Urinary bladder (tissue), 4 donors: Measurements from ENCODE around the gene PSD4. TPM values are rescaled to one million over a fixed set of nuclear protein-coding genes. Genes with fewer than 3 reads are reported as not detected.
"Not testable (repeated sequence)": the region's sequence is repeated elsewhere in the genome, so short reads cannot be mapped to it uniquely, and the experiment has no call there.

ENCODE experiments used
- DNase-seq: peaks from one replicate; pipeline ENCODE4 v3.0.0-alpha.2; 2015; ENCODE audit errors: extremely low spot score
- H3K27ac ChIP-seq: one replicate; pipeline ENCODE4 v1.5.1; 2013; ENCODE audit warnings: low read depth, mild to moderate bottlenecking, moderate library complexity
- H3K36me3 ChIP-seq: one replicate; pipeline ENCODE4 v1.6.1; 2013; ENCODE audit warnings: mild to moderate bottlenecking, moderate library complexity; ENCODE audit not compliant: insufficient read depth
- H3K4me1 ChIP-seq: one replicate; pipeline ENCODE4 v1.6.1; 2013; ENCODE audit warnings: mild to moderate bottlenecking, moderate library complexity; ENCODE audit not compliant: insufficient read depth
- H3K4me3 ChIP-seq: one replicate; pipeline ENCODE4 v1.5.1; 2013; ENCODE audit warnings: low read depth, low read length
- WGBS: extraction: QIAGEN DNeasy Blood & Tissue Kit; methylation state at CpG from one replicate; pipeline ENCODE4 v1.1.7; 2013; 5-methylcytosine and 5-hydroxymethylcytosine counted together
- polyA plus RNA-seq: library from polyadenylated mRNA; stranded (reverse); fragments of 200-250 nt; gene quantifications from one replicate; pipeline ENCODE4 v1.2.3, GENCODE V29; 2013
- total RNA-seq: library from RNA; depleted of rRNA; stranded (reverse); fragments of >200 nt; gene quantifications from one replicate; pipeline ENCODE4 v1.2.3, GENCODE V29; 2014
- donor health status: healthy with polysubstance abuse.
- donor health status: healthy.

PSD4 gene
- total and polyA plus RNA-seq, 2 donors: 6.3 to 9.7 TPM

- H3K4me1 ChIP-seq: no peaks in the 10 kb centered on the region
- no peaks in the 10 kb centered on the region for H3K36me3 ChIP-seq
- H3K27ac ChIP-seq: no peak overlapping the region
- no peak for DNase-seq
- WGBS: 64% methylated on average over 3 of the region's 3 CpGs
- H3K4me3 ChIP-seq: no peak overlapping the region
Observed at GRCh38 chr2:113228991-113229716, 55.4 kb downstream of the PSD4 start.

GRCh38 chr2:113229795-113230194 is 56.0 kb downstream of the PSD4 start:
- Histone ChIP-seq H3K36me3 (no peaks in the 10 kb centered on the region), H3K4me3 (no peak overlapping the region), H3K4me1 (no peaks in the 10 kb centered on the region), H3K27ac (no peak overlapping the region)
- 83% methylated on average over 3 of the region's 3 CpGs for WGBS
- no peak for DNase-seq

GRCh38 chr2:113230531-113230930 is 56.8 kb downstream of the PSD4 start:
- DNase-seq: no peak
- no peaks in the 10 kb centered on the region for H3K4me1 ChIP-seq
- 64% methylated on average over 6 of the region's 6 CpGs for WGBS
- H3K27ac ChIP-seq: no peak overlapping the region
- no peak overlapping the region for H3K4me3 ChIP-seq
- H3K36me3 ChIP-seq: no peaks in the 10 kb centered on the region

- no peak for DNase-seq
- no peak overlapping the region for H3K4me3 ChIP-seq
- 30% methylated on average over 3 of the region's 3 CpGs for WGBS
- no peaks in the 10 kb centered on the region for H3K36me3 ChIP-seq
- H3K4me1 ChIP-seq: no peaks in the 10 kb centered on the region
- no peak overlapping the region for H3K27ac ChIP-seq
Observed at GRCh38 chr2:113231064-113231463, 57.3 kb downstream of the PSD4 start.

- H3K4me3 ChIP-seq: no peak overlapping the region
- WGBS: 92% methylated on average over 3 of the region's 3 CpGs
- no peak overlapping the region for H3K27ac ChIP-seq
- H3K4me1 ChIP-seq: no peaks in the 10 kb centered on the region
- no peaks in the 10 kb centered on the region for H3K36me3 ChIP-seq
- no peak for DNase-seq
Observed at GRCh38 chr2:113232123-113232522, 58.4 kb downstream of the PSD4 start.

GRCh38 chr2:113232740-113233139 is 59.0 kb downstream of the PSD4 start:
- Histone ChIP-seq H3K4me1 (no peaks in the 10 kb centered on the region), H3K27ac (no peak overlapping the region), H3K4me3 (no peak overlapping the region), H3K36me3 (no peaks in the 10 kb centered on the region)
- WGBS: 86% methylated on average over 6 of the region's 6 CpGs
- no peak for DNase-seq

GRCh38 chr2:113233593-113234550 is 60.1 kb downstream of the PSD4 start:
- H3K27ac ChIP-seq: no peak overlapping the region
- no peaks in the 10 kb centered on the region for H3K4me1 ChIP-seq
- no peaks in the 10 kb centered on the region for H3K36me3 ChIP-seq
- DNase-seq: no peak
- H3K4me3 ChIP-seq: no peak overlapping the region
- 91% methylated on average over 9 of the region's 9 CpGs for WGBS

- no peaks in the 10 kb centered on the region for H3K36me3 ChIP-seq
- no peak overlapping the region for H3K27ac ChIP-seq
- H3K4me1 ChIP-seq: no peaks in the 10 kb centered on the region
- no peak for DNase-seq
- no peak overlapping the region for H3K4me3 ChIP-seq
- 88% methylated on average over 16 of the region's 16 CpGs for WGBS
Observed at GRCh38 chr2:113234721-113235346, 61.1 kb downstream of the PSD4 start.

- H3K4me1 ChIP-seq, DNase-seq, H3K27ac ChIP-seq, H3K4me3 ChIP-seq, H3K36me3 ChIP-seq: not testable (repeated sequence)
- 92% methylated on average over 68 of the region's 74 CpGs for WGBS
Observed at GRCh38 chr2:113235347-113236226, 61.8 kb downstream of the PSD4 start.

- 96% methylated on average over 38 of the region's 38 CpGs for WGBS
- Histone ChIP-seq H3K36me3 (no peaks in the 10 kb centered on the region), H3K27ac (no peak overlapping the region), H3K4me3 (no peak overlapping the region), H3K4me1 (peaks cover 3% of the 10 kb centered on the region)
- no peak for DNase-seq
Observed at GRCh38 chr2:113236367-113237159, 62.8 kb downstream of the PSD4 start.

- Histone ChIP-seq H3K27ac (no peak overlapping the region), H3K36me3 (no peaks in the 10 kb centered on the region), H3K4me3 (no peak overlapping the region), H3K4me1 (peaks cover 3% of the 10 kb centered on the region)
- WGBS: 91% methylated on average over 9 of the region's 9 CpGs
- no peak for DNase-seq
Observed at GRCh38 chr2:113237604-113238160, 63.9 kb downstream of the PSD4 start.
